Pancreas (tissue), 10 donors: ENCODE results near the gene ZNF624. TPM values are rescaled to one million over a fixed set of nuclear protein-coding genes. Genes with fewer than 3 reads are reported as not detected.
A peak's percentile ranks its signal among the peaks of the same experiment; 100 is the strongest.

Source experiments
- ATAC-seq, 4 donors: fragments of 200-7000 bp; cut with Tn5 transposase; one replicate each; pipeline versions ENCODE4 v1.8.0 to v1.9.1; 2020; ENCODE audit warnings: mild to moderate bottlenecking in 4 of 4, moderate library complexity in 4 of 4
- DNase-seq, 6 donors: peaks; one replicate each; pipeline ENCODE4 v3.0.0-alpha.2; 2020
- FAIRE-seq: peaks from 2 replicates; lab custom pipeline; 2012; peaks lifted over from hg19 to GRCh38; lab: Jason Lieb, UNC
- H3K27ac ChIP-seq, 4 donors: fragments of 200-600 bp; sonication (generic); 1 replicate in 3 of 4; 2 replicates in 1 of 4; pipeline versions ENCODE4 v1.5.0 to v1.8.0; 2020
- H3K27me3 ChIP-seq, 4 donors: fragments of 200-600 bp; one replicate each; pipeline ENCODE4 v1.8.0; 2021
- H3K36me3 ChIP-seq, 3 donors: fragments of 200-600 bp; sonication (generic) in 1 of 3; one replicate each; pipeline versions ENCODE4 v1.5.0 to v1.8.0; 2020 to 2021
- H3K4me1 ChIP-seq, 3 donors: fragments of 200-600 bp; one replicate each; pipeline ENCODE4 v1.8.0; 2021
- H3K4me3 ChIP-seq, 4 donors: fragments of 200-600 bp; sonication (generic) in 2 of 4; one replicate each; pipeline versions ENCODE4 v1.5.0 to v1.8.0; 2020 to 2021
- H3K9me3 ChIP-seq, 4 donors: fragments of 200-600 bp; one replicate each; pipeline ENCODE4 v1.8.0; 2021
- CTCF ChIP-seq, 4 donors: fragments of 200-600 bp; sonication (generic) in 3 of 4; IDR thresholded peaks; one replicate each; pipeline versions ENCODE4 v1.5.0 to v1.8.0; 2021; ENCODE audit warnings: antibody characterized with exemption in 4 of 4
- WGBS, 2 donors: extraction: QIAGEN DNeasy Blood & Tissue Kit; methylation state at CpG; one replicate each; pipeline ENCODE4 v1.1.7; 2013; 5-methylcytosine and 5-hydroxymethylcytosine counted together
- intact Hi-C, 3 donors: fragments of 100-400 bp; cut with DNase I; formaldehyde crosslinking; loops; one replicate each; pipeline versions ENCODE4 v1.11.1 to v1.14.2; 2022
- polyA plus RNA-seq, 2 donors: library from polyadenylated mRNA; stranded (reverse); fragments of 200-250 nt; gene quantifications; one replicate each; pipeline ENCODE4 v1.2.3, GENCODE V29; 2013
- total RNA-seq, 6 donors: library from RNA; stranded (reverse); fragmentation: NEBNext Ultra II Directional in 4 of 6; extraction: Animal tissue kit (Norgen Biotek cat#: 25700) in 4 of 6; gene quantifications; one replicate each; pipeline versions ENCODE4 v1.2.1 to v1.2.4, GENCODE V29; 2021 to 2023
- donor health status: healthy with polysubstance abuse.
- donor health status: DM: no; HTN: no; CAD: no; lungs with moderate emphysema.
- donor health status: DM: no; HTN: no; CAD: no.
- donor health status: control.
- donor health status: control.
- donor health status: Bipolar disorder and iron deficiency.
- donor health status: DM: yes; HTN: yes; CAD: no.
- donor health status: DM: no; HTN: no; CAD: no.
- donor health status: DM: no; HTN: no; CAD: no.
- donor health status: DM: yes; HTN: yes; CAD: no.

The ZNF624 gene
- total and polyA plus RNA-seq, 8 donors = 0.27 to 2.7 (median 1.3) TPM

GRCh38 chr17:16589097-16589969 is 64.3 kb downstream of the ZNF624 start:
- Histone ChIP-seq H3K4me3 (peak overlapping the region; percentile 24 to 67 (median 56)), H3K9me3 (no peaks in the 10 kb centered on the region), H3K4me1 (no peaks in the 10 kb centered on the region), H3K27ac (peak overlapping the region in 3 of 4 donors; percentile 20 to 56 (median 26)), H3K27me3 (no peaks in the 10 kb centered on the region), H3K36me3 (no peaks in the 10 kb centered on the region)
- WGBS, 2 donors = 4 to 5% methylated on average over 53 of the region's 53 CpGs
- DNase-seq (peak; percentile 80 to 97 (median 92)), FAIRE-seq (no peak), ATAC-seq (peak; percentile 88 to 99 (median 96))
- intact Hi-C loops = no loop called here
- TF ChIP-seq CTCF (IDR thresholded peaks at IDR 0.05) = peak; percentile 98 to 100 (median 99)

- Histone ChIP-seq H3K9me3 (no peaks in the 10 kb centered on the region), H3K4me1 (no peaks in the 10 kb centered on the region), H3K36me3 (no peaks in the 10 kb centered on the region), H3K4me3 (no peak overlapping the region), H3K27me3 (no peaks in the 10 kb centered on the region), H3K27ac (no peak overlapping the region)
- TF ChIP-seq CTCF (IDR thresholded peaks at IDR 0.05) = no peak
- DNase-seq (no peak), ATAC-seq (no peak), FAIRE-seq (no peak)
- intact Hi-C loops = no loop called here
- 39 to 42% methylated on average over 4 of the region's 4 CpGs for WGBS, 2 donors
Measured at GRCh38 chr17:16585796-16586195, 67.9 kb downstream of the ZNF624 start.

- Histone ChIP-seq H3K9me3 (no peaks in the 10 kb centered on the region), H3K4me1 (no peaks in the 10 kb centered on the region), H3K4me3 (peak overlapping the region; percentile 11 to 39 (median 29)), H3K27me3 (no peaks in the 10 kb centered on the region), H3K36me3 (no peaks in the 10 kb centered on the region), H3K27ac (no peak overlapping the region)
- 8 to 10% methylated on average over 39 of the region's 39 CpGs for WGBS, 2 donors
- DNase-seq = peak; percentile 86 to 98 (median 92)
- intact Hi-C loops = no loop called here
- TF ChIP-seq CTCF (IDR thresholded peaks at IDR 0.05) = peak; percentile 86 to 93 (median 88)
- FAIRE-seq = peak; percentile 17
- ATAC-seq = peak; percentile 95 to 99 (median 98)
Measured at GRCh38 chr17:16584273-16584995, 69.2 kb downstream of the ZNF624 start.

- Histone ChIP-seq H3K36me3 (no peaks in the 10 kb centered on the region), H3K4me1 (no peaks in the 10 kb centered on the region), H3K27me3 (no peaks in the 10 kb centered on the region), H3K9me3 (no peaks in the 10 kb centered on the region), H3K4me3 (no peak overlapping the region), H3K27ac (no peak overlapping the region)
- intact Hi-C loops = no loop called here
- DNase-seq = no peak
- ATAC-seq = no peak
- FAIRE-seq = no peak
- TF ChIP-seq CTCF (IDR thresholded peaks at IDR 0.05) = no peak
- 33 to 36% methylated on average over 7 of the region's 7 CpGs for WGBS, 2 donors
Measured at GRCh38 chr17:16583781-16584180, 69.9 kb downstream of the ZNF624 start.
